Hematopoietic multipotent progenitor cell treated with erythropoietin and hydrocortisone succinate and interleukin-3 and kit ligand, for 6 days (in vitro differentiated cells): Measurements from ENCODE around the gene VSNL1.

Source experiments
- DNase-seq: peaks from one replicate; pipeline ENCODE4 v3.0.0-alpha.2; 2015

The VSNL1 gene

DNA sequence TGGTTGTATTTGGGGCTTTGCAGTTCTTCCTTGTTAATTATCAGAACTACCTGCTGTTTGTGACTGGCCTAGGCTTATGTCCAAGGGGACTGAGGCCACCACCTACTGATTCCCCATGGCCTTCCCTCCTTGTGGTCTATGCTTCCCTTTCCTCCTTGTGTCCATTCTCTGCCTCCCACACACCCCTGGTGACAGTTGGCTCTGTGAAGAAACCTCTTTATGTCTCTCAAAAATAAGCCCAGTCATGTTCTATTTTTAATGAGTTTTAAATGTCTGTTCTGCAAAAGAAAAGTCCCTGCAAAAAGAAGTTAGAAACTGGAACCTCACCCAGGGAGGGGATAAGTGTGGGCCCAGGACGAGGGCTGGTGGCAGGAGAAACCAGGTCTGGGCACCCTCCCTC is 108.1 kb downstream of the VSNL1 start:
- DNase-seq = no peak

DNA sequence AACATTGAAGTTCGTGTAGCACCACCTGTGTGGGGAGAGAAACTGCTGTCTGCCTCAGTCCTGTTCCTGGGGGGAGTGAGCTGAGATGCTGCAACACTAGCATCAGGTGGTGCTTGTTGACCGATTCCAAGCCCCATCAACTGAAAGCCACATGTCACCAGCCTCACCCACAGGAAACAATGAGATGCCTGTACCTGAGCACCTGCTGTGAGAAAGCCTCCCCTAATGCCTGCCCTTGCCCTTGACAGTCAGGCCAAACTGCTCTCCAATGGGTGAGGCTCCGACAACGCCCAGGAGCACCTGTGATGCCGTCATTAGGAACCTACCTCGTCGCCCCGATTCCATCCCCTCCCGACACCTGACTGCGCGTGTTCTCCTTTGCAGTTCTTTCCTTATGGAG is 108.5 kb downstream of the VSNL1 start:
- DNase-seq = no peak

GRCh38 chr2:17652681-17653394 is 112.3 kb downstream of the VSNL1 start:
- DNase-seq = no peak

DNA sequence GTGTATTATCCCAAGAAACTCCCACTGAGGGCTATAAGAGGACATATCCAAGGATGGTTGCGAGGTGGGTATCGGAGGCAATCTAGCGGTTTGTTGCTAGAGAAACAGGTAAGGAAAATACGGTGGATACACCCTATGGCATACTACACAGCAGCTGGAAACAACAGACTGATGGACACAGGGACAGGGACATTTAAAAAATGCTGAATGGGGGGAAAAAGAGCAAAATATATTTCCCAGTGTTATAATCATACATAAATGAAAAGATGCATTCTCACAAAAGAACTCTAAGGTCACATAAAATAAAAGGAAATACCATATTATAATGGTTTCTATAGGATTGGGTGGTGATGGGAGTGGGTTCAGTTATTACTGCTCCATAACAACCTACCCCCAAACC is 117.3 kb downstream of the VSNL1 start:
- no peak for DNase-seq

DNA sequence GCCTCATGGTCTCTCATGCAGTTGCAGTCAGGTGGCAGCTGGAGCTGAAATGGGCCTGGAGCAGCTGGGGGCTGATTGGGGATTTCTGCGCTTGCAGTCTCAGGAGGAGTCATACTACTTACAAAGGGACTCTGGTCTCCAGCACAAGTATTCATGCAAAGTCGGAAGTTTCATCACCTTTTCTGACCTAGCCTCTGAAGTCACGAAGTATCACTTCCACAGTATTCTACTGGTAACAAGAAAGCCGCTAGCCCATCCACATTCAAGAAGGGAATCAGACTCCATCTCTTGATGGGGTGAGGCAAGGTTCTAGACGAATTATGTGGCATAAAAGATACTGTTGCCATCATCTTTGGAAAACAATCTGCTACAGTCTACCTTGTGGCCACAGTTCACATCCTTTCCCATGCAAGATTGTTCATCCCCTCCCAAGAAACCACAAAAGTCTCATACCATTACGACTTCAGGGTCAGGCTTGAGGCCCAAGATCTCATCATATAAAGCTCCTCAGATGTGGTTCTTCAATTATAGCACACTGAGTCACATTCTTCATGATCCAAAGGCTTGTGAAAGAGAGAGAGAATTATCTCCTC is 117.9 kb downstream of the VSNL1 start:
- DNase-seq = no peak

GRCh38 chr2:17660219-17660618 is 119.7 kb downstream of the VSNL1 start:
- DNase-seq = no peak

GRCh38 chr2:17661460-17661859 is 121.0 kb downstream of the VSNL1 start:
- DNase-seq = no peak

- DNase-seq = no peak
Measured at GRCh38 chr2:17662723-17663122, 122.2 kb downstream of the VSNL1 start.

GRCh38 chr2:17664534-17664933 is 124.0 kb downstream of the VSNL1 start:
- no peak for DNase-seq

- DNase-seq = no peak
Measured at GRCh38 chr2:17667898-17668297, 127.4 kb downstream of the VSNL1 start.

- no peak for DNase-seq
Measured at GRCh38 chr2:17672583-17673317, 132.3 kb downstream of the VSNL1 start.

GRCh38 chr2:17674817-17675216 is 134.3 kb downstream of the VSNL1 start:
- DNase-seq = no peak

- DNase-seq = no peak
Measured at GRCh38 chr2:17680119-17680518, 139.6 kb downstream of the VSNL1 start.

- no peak for DNase-seq
Measured at GRCh38 chr2:17682098-17682857, 141.8 kb downstream of the VSNL1 start.

DNA sequence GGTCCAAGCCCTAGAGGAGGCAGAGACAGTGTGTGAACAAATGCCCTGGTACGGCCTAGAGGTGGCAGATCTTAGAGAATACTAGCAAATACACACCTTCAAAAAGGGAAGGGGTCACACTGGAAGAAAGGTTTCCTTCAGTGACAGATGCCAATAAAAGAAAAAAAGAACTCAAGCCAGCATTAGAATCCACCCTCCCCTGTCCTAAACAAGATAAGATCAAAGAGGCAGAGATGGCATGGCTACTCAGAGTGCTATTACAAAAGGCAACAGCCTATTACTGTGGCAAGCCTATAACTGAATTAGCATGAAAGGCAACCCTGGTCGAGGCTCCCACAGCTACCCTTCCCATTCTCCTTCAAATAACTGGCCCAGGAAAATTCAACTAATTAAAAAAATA is 143.5 kb downstream of the VSNL1 start:
- DNase-seq = no peak

GRCh38 chr2:17688600-17688999 is 148.1 kb downstream of the VSNL1 start:
- no peak for DNase-seq

- DNase-seq = no peak
Measured at GRCh38 chr2:17689010-17689409, 148.5 kb downstream of the VSNL1 start.

GRCh38 chr2:17690776-17691175 is 150.3 kb downstream of the VSNL1 start:
- DNase-seq = no peak
